Astrocyte of the cerebellum (primary cell): Measurements from ENCODE around the gene RICTOR.

ENCODE experiments used
- DNase-seq: peaks from one replicate; pipeline ENCODE4 v3.0.0-alpha.2; 2011; ENCODE audit warnings: low read depth
- H3K4me3 ChIP-seq: 2 replicates; pipeline ENCODE4 v1.5.1; 2011; ENCODE audit warnings: mild to moderate bottlenecking, low read depth, low read length, moderate library complexity
- in situ Hi-C: cut with HindIII; loops from 2 replicates; pipeline ENCODE4 v1.10.0; 2017; ENCODE audit warnings: low sequenced_read_pairs
- TF ChIP-seq, protein P1 (sequence below): IDR thresholded peaks from 2 replicates; pipeline ENCODE4 v1.5.1; 2012; ENCODE audit warnings: low read length, low read depth, moderate library complexity, mild to moderate bottlenecking; ENCODE audit errors: missing control alignments

RICTOR gene

GRCh38 chr5:38927470-38927869, 146.7 kb downstream of the RICTOR start:
- H3K4me3 ChIP-seq, result no peak overlapping the region
- DNase-seq, result no peak
- in situ Hi-C loops, result no loop called here
- TF ChIP-seq, protein P1, sequence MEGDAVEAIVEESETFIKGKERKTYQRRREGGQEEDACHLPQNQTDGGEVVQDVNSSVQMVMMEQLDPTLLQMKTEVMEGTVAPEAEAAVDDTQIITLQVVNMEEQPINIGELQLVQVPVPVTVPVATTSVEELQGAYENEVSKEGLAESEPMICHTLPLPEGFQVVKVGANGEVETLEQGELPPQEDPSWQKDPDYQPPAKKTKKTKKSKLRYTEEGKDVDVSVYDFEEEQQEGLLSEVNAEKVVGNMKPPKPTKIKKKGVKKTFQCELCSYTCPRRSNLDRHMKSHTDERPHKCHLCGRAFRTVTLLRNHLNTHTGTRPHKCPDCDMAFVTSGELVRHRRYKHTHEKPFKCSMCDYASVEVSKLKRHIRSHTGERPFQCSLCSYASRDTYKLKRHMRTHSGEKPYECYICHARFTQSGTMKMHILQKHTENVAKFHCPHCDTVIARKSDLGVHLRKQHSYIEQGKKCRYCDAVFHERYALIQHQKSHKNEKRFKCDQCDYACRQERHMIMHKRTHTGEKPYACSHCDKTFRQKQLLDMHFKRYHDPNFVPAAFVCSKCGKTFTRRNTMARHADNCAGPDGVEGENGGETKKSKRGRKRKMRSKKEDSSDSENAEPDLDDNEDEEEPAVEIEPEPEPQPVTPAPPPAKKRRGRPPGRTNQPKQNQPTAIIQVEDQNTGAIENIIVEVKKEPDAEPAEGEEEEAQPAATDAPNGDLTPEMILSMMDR, result no peak

GRCh38 chr5:38926121-38926520, 148.1 kb downstream of the RICTOR start:
- in situ Hi-C loops, result no loop called here

GRCh38 chr5:38925154-38925925, 148.9 kb downstream of the RICTOR start:
- no peak overlapping the region for H3K4me3 ChIP-seq
- peak; percentile 9 for DNase-seq
- TF ChIP-seq, protein P1, result no peak
- in situ Hi-C loops, result no loop called here

More at GRCh38 chr5:38926121-38926520, 148.1 kb downstream of the RICTOR start:
- no peak for DNase-seq
- H3K4me3 ChIP-seq, result no peak overlapping the region
- TF ChIP-seq, protein P1, result no peak

- DNase-seq, result no peak
- TF ChIP-seq, protein P1, result no peak
- H3K4me3 ChIP-seq, result no peak overlapping the region
- in situ Hi-C loops, result no loop called here
These were observed 150.3 kb downstream of the RICTOR start for GRCh38 chr5:38923661-38924451.

DNA sequence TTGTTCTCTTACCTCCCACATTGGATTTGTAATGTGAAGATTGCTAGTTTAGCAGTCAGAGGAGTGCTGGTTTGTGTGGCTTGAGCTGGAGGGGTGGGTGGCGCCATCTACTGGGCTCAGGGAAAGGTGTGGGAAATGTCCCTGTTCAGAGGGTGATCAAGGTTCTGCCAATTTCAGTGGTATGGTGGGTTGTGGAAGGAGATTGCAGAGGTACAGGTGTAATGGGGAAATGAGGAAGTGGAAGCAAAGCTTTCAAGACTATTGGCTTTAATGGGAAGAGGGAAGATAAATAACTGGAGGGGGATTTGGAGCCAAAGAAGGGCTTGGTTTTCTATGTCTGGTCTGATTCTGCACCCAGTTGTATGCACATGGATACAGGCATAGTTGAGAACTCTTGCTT, 152.0 kb downstream of the RICTOR start:
- in situ Hi-C loops, result no loop called here
- TF ChIP-seq, protein P1, result peak; percentile 83
- no peak overlapping the region for H3K4me3 ChIP-seq
- DNase-seq, result peak; percentile 19

GRCh38 chr5:38921174-38921573, 153.0 kb downstream of the RICTOR start:
- DNase-seq, result no peak
- TF ChIP-seq, protein P1, result no peak
- in situ Hi-C loops, result no loop called here

More at GRCh38 chr5:38921174-38921573, 153.0 kb downstream of the RICTOR start:
- H3K4me3 ChIP-seq, result no peak overlapping the region
